CD4-positive, alpha-beta T cell treated with Interleukin-4 for 1 hour (primary cell): ENCODE data around the gene TXLNG.

Experiments
- DNase-seq, 2 donors: peaks; one replicate each; pipeline ENCODE4 v3.0.0-alpha.2; 2020 to 2022

TXLNG gene

GRCh38 chrX:16874458-16875095 is 88.3 kb downstream of the TXLNG start:
- no peak for DNase-seq

- DNase-seq = no peak
Observed at GRCh38 chrX:16876696-16877095, 90.4 kb downstream of the TXLNG start.

- DNase-seq = peak; percentile 3 to 17
Observed at GRCh38 chrX:16882169-16882568, 95.9 kb downstream of the TXLNG start.

GRCh38 chrX:16882702-16883486 is 96.6 kb downstream of the TXLNG start:
- peak; percentile 68 to 74 for DNase-seq

GRCh38 chrX:16883487-16883804 is 97.2 kb downstream of the TXLNG start:
- no peak for DNase-seq

- DNase-seq = no peak
Observed at GRCh38 chrX:16885628-16886027, 99.4 kb downstream of the TXLNG start.

- peak; percentile 59 to 68 for DNase-seq
Observed at GRCh38 chrX:16892504-16893362, 106.5 kb downstream of the TXLNG start.
